ENCODE results near the gene TRIO.
"Not testable (repeated sequence)": the region's sequence is repeated elsewhere in the genome, so short reads cannot be mapped to it uniquely, and the experiment has no call there.

TRIO gene

DNA sequence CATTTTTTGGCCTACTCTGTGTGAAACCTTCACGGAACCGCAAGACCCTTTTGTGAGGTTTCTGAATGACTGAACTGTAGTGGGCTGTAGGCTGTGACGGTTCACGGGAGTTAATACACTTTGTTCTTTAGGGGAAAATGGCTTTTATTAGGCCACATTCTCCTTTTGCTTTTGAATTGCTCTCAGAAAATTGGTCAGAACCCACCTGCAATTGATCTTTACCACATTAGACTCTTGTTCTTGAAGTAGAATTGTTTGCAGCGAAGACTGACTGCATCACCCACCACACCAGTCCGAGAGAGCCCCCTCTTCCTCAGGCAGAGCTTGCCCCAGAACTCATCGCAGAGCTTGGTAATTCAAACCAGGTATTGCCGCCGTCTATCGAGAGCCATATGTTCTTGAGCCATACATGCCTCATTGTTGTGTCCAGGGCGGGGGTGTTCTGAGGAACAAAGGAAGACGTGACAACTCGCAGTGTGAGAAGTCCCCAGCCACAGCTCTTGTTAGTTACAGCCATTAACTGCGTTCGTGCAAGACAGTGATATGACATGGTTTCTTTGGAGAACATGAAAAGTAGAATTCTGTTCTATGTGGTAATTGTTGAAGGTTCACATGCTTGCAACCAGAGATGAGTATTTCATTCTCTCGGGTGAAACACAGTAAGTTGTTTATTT lies 272.0 kb downstream of the TRIO start:
- DNase-seq (ENCODE audit: low read depth) = peak; percentile 24

- DNase-seq (ENCODE audit: low read depth) = no peak
These were observed 272.5 kb downstream of the TRIO start for GRCh38 chr5:14415698-14416074.

DNA sequence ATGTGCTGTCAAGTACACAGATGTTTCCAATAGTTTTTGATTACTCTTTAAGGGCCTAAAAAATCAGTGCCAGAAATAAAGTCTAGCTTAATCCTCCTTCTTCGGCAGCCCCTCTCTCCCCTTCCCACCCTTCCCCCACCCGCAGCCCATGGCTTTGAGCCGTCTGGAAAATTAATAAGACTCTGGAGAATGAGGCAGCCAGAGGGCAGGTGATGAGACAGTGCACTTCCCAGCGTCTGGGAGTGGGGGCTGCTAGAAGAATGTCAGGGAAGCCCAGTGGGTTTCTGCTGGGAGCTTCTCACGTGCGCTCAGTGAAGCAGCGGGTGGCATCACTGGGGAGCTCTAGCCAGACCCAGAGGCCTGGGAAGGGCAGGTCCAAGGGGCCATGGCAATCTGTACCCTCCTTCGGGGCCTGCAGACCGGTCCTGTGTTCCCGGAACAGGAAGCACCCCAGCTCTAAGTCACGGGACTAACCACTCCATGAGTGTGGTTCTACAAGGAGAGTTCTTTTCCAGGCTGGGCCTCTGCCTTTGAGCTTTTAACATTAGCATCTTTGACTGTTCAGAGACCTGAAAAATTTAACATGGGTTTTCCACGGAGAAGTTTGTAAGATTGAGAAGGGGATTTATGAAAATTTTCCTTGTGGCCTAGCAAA lies 273.6 kb downstream of the TRIO start:
- DNase-seq (ENCODE audit: low read depth) = no peak

DNA sequence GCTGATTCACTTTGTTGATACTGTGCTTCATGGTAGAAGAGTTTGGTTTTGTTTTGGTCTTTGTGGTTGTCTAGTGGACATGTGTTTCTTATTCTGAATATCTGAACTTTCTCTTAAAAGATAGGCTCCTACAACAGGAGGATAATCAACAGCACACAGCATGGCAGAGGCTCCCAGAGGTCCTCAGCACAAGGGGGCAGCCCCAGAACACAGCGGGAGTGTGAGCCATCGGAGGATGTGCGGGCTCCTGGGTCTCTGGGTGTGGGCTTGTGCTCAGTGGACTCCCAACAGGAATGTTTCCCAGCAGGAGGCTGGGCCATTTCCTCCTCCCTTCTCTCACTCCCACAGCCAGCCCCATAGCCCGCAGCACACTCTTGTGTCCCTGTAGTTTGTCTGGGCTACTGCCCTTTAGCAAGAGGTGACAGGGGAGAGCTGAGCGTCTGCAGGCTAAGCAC lies 274.2 kb downstream of the TRIO start:
- DNase-seq (ENCODE audit: low read depth) = no peak

DNA sequence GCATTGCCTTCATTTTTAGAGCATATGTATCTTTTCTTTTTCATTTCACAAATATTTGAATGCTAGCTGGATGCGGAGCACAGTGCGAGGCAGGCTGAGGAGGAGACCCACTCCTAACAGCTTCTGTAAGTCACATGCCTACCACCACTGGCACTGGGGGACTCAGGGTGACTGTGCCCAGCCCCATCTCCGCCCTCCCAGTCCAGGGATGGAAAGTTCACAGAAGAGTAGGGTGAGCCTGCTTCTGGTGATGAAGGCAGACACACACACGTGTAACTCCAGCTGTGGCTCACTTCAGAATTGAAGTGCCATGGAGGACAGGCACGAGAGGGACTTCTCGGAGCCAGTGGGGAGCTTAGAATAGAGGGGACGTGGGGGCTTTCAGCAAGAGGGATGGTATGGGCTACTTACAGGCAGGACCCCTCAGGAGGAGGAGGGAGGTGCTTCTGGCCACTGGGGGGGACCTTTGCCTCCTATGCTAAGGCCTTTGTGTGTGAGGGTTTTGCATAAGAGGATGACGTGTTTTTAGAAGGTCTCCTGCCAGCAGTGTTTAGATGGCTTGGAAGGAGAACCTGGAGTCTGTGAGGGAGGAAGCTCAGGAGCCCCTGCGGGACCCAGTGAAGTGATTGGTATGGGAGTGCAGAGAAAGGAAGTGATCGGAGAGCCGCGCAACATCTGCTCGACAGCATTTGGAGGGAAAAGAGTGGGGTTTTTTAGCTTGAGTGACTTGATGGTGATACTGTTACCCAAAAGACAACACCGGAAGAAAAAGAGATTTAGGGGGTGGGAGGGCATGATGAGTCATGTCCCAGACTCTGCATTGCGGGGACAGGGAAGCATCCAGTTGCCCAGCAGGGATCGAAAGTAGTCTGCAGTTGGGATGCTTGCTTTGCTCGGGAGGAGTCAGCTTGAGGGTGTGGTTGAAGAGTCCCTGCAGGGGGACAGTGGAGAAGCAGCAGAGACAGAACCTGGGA lies 274.9 kb downstream of the TRIO start:
- DNase-seq (ENCODE audit: low read depth) = no peak

DNA sequence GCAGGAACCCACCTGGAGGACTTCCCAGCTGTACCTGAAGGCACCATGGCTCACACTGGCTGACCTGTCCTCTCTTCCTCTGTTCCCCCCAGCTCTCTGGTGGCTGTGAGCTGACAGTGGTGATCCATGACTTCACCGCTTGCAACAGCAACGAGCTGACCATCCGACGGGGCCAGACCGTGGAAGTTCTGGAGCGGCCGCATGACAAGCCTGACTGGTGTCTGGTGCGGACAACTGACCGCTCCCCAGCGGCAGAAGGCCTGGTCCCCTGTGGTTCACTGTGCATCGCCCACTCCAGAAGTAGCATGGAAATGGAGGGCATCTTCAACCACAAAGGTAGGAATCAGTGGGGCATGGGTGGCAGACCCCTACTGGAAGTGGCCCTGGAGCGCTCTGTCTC lies 276.5 kb downstream of the TRIO start:
- DNase-seq (ENCODE audit: low read depth) = no peak

DNA sequence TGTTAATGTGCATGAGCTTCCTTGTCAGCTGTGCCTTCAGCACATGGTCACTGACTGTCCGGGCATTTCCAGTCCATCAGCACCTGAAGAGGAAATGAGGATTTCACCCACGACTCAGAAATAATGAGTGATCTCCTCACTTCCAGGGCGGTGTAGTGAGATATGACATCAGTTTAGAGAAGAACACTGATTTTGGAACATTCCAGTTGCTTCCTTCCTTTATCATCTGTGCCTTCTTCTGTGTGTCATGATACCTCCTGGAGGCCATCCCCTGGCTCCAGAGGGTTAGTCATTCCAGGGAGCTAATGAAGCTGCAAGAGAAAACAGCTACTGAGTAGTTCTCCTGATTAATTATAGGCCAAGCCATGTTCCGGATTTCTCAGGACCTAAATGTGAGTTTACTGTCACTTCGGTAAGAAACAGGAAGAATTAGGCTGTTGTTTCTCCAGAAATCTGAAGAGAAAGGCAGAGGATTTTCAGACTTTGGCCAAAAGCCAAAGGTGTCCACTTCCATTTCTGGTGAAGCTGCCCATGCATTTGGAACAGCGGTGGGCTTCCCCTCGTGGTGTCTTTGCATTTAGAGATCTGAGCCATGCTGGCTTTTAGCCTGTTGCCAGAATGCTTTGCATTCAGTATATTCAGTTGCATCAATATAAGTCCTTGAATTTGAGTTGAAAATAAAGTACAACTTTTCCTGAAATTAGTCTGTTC lies 277.1 kb downstream of the TRIO start:
- DNase-seq (ENCODE audit: low read depth) = no peak

DNA sequence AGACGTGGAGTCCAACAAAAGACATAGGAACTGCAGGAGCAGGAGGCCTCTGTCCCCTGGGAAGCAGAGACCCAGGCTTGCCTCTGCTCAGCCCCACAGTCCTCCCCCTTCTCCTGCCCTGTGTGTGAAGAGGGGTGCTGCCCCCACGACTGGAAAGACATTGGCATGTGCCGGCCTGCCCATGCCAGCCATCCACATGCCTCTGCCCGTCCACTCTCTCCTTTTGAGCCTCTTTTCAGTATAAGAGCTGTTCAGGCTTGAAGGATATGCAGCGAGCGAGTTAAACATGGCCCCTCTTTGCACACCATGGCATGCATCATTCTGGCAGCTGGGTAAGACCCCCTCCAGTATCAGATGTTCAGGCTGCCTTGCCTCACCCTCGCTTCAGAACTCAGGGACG lies 278.7 kb downstream of the TRIO start:
- no peak for DNase-seq (ENCODE audit: low read depth)

DNA sequence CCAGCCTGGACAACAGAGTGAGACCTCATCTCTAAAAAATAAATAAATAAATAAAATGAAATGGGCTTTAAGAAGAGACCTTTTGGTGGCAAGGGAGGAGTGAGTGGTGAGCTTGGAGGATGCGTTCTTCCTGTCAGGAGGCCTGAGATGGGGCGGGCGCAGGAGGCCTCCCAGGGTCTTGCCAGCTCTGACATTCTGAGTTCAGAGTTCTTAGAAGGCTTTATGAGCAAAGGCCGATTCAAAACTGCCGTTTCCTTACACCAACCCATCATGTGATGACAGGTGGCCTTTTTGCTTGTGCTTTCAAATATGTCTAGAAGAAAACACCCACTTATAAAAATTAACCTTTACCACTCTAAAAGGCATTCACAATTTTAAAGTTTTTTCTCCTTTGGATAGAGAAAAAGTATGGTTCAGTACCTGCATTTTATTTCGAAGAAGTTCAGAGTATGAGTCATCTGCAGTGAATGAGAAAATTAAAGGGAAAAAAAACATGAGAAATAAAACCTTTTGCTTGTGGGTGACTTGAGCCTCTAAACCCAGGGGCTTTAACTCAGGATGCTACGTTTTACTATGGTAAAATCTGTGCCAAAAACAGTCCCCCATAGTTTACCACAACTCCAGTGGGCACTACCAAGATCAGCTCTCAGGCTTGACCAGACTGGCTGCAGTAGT lies 281.0 kb downstream of the TRIO start:
- no peak for DNase-seq (ENCODE audit: low read depth)

DNA sequence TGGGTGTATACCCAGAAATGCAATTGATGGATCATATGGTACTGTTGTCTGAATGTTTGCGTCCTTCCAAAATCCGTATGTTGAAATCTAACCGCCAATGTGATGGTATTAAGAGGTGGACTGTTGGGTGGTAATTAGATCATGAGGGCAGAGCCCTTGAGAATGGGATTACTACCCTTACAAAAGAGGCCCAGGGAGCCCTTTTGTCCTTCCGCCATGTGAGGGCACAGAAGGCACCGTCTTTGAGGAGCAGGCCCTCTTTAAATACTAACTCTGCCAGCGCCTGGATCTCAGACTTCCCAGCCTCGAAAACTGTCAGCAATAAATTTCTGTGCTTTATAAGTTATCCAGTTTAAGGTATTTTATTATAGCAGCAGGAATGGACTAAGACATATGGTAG lies 282.4 kb downstream of the TRIO start:
- no peak for DNase-seq (ENCODE audit: low read depth)

DNA sequence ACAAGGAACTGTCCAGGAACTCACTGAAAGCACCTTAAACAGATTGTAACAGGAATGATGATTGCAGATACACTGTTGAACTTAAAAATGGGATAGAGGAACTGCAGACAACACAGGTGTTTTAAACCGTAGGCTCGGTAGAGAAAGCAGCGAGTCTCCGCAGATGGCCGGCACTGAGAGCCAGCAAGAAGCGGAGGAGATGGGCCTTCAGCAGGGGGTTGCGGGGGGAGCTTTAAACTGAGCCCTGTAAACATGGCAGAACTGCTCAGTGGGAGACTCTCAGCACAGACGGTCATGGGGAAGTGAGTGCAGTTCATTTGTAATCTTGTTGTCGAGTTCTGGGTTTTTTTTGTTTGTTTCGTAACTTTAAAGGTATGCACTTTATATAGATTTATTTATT lies 283.4 kb downstream of the TRIO start:
- DNase-seq (ENCODE audit: low read depth) = no peak

DNA sequence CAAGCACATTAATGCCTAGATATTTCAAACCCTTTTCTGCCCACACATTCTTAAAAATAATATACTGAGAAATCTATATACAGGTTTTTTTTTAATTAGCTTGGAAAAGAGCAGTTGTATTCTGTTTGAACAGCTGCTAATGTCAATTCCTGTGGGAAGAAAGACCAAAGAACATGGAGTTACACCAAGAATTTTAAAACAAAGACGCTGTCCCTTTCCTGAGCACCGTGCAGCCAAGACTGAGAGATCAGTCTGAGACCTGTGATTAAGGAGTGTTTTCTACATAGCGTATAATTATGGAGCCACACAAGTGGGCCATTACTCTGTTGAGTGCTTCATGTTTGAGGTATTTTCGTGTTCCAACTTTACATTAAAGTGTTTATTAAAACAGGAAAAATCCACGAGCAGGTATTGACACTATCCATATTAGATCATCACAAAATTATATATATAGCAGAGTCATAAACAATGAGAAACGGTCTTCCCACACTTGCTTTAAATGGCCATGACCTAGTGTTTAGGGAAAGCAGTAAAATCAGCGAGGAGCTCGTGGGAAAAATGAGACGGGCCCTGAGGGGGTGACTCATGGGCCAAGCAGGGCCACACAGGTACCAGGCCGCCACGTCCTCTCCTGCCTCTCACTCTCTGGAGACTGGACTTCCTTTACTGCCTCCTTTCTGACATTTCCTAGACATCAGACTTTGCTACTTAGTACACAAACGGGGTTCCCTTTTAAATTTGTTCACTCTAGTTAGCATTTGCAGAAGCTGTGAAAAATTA lies 285.4 kb downstream of the TRIO start:
- no peak for DNase-seq (ENCODE audit: low read depth)

DNA sequence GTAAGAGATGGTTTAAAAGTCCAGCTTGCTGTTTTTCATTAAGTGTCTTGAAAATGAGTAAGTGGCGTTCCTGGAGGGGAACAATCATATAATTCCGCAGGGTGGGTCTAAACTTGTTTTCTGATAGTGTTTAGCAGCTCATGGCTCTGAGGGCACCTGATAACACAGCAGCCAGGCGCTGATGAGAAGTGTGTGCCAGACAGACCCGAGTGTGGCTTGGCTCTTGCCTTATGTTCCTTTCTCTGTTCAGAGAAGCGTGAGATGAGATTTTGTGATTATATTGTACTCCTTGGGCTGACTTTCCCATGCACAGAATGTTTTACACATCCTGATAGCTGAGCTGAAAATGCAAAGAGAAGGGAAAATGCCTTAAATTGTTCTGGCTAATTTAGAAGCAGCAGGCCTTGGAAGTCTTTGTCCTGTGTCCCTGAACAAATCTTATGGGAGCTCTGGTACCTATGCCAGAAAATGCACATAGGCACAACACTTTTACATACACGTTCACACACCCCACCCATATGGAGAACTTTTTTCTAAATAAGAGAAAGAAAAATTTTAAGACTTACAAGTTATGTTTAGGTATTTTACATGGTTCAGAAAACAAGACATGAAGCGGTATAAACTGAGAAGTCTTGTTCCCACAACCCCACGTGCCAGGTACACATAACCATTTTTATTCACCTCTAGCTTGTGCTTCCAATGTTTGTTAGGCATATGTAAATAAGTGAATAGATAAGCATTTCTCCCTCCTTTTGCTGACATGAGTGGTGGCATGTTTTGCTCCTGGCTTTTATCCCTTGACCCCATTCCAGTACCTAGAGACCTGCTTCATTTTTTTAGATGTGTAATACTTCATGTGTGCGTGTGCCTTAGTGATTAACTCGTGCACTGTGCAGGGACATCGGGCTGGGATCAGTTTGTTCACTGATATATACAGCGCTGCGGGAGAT lies 286.2 kb downstream of the TRIO start:
- no peak for DNase-seq (ENCODE audit: low read depth)

GRCh38 chr5:14431534-14431933 lies 288.4 kb downstream of the TRIO start:
- DNase-seq (ENCODE audit: low read depth) = no peak

GRCh38 chr5:14432931-14433589 lies 289.9 kb downstream of the TRIO start:
- no peak for DNase-seq (ENCODE audit: low read depth)

DNA sequence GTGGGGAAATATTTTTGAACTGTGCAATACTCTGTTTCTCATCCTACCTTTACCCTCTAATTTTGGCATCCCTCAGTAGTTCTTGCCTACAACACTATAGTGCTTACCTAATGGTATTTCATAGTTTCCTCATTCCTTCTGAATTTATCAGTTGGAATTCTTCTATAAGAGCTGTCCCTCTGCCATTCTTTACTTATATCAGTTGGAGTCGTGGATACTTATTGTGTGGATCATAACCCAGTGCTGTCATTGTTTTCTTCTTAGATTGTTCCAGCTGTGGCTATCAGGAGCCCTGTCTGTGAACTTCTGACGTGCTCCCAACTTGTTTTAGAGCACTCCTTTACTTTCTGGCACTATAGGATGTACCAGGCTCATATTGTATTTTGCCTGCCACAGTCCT lies 292.3 kb downstream of the TRIO start:
- no peak for DNase-seq (ENCODE audit: low read depth)

DNA sequence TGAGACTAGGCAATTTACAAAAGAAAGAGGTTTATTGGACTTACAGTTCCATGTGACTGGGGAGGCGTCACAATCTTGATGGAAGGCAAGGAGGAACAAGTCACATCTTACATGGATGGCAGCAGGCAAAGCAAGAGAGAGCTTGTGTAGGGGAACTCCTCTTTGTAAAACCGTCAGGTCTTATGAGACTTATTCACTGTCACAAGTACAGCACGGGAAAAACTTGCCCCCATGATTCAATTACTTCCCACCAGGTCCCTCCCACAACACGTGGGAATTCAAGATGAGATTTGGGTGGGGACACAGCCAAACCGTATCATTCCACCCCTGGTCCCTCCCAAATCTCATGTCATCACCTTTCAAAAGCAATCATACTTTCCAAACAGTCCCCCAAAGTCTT lies 293.0 kb downstream of the TRIO start:
- DNase-seq (ENCODE audit: low read depth) = not testable (repeated sequence)

GRCh38 chr5:14436801-14437542 lies 293.8 kb downstream of the TRIO start:
- no peak for DNase-seq (ENCODE audit: low read depth)

Measured in stimulated activated CD8-positive, alpha-beta memory T cell treated with anti-CD3 and anti-CD28 coated beads, Interleukin-4, amount 100 ng/mL, for 24 hours (primary cell).